Thyroid gland (tissue), 4 donors: ENCODE data around the gene PJA1. TPM values are rescaled to one million over a fixed set of nuclear protein-coding genes. Genes with fewer than 3 reads are reported as not detected.

Source experiments
- DNase-seq, 2 donors: peaks; one replicate each; pipeline ENCODE4 v3.0.0-alpha.2; 2019
- H3K27ac ChIP-seq, 3 donors: fragments of 200-600 bp; sonication (generic); 1 replicate in 2 of 3; 2 replicates in 1 of 3; pipeline ENCODE4 v1.5.1; 2016 to 2019; ENCODE audit warnings: mild to moderate bottlenecking in 1 of 3, moderate library complexity in 1 of 3
- H3K27me3 ChIP-seq: fragments of 200-600 bp; sonication (generic); one replicate; pipeline ENCODE4 v1.5.1; 2019
- H3K36me3 ChIP-seq, 2 donors: fragments of 200-600 bp; sonication (generic); one replicate each; pipeline ENCODE4 v1.5.1; 2016 to 2019
- H3K4me1 ChIP-seq, 2 donors: fragments of 200-600 bp; sonication (generic); one replicate each; pipeline ENCODE4 v1.5.1; 2017 to 2019
- H3K4me3 ChIP-seq, 3 donors: fragments of 200-600 bp; sonication (generic); replicated peaks in 1 of 3; 1 replicate in 2 of 3; 2 replicates in 1 of 3; pipeline ENCODE4 v1.5.1; 2016; ENCODE audit warnings: mild to moderate bottlenecking in 1 of 3
- H3K9me3 ChIP-seq: fragments of 200-600 bp; sonication (generic); one replicate; pipeline ENCODE4 v1.5.1; 2017
- POLR2A ChIP-seq, 2 donors: fragments of 450-650 bp; IDR thresholded peaks; one replicate each; pipeline ENCODE4 v1.6.1; 2017; ENCODE audit warnings: antibody characterized with exemption in 2 of 2, mild to moderate bottlenecking in 2 of 2, moderate library complexity in 1 of 2
- WGBS, 2 donors: methylation state at CpG; one replicate each; pipeline ENCODE4 v1.1.5; 2017; 5-methylcytosine and 5-hydroxymethylcytosine counted together
- intact Hi-C: fragments of 100-400 bp; cut with DNase I; formaldehyde crosslinking; loops from one replicate; pipeline ENCODE4 v1.15.1; 2023
- total RNA-seq, 4 donors: library from RNA; depleted of rRNA; stranded (reverse); fragments of >200 nt; gene quantifications; one replicate each; pipeline ENCODE4 v1.2.3, GENCODE V29; 2016
- TF ChIP-seq, protein P1 (sequence below), 6 experiments: fragments of 200-600 bp in 3 of 6; fragments of 450-650 bp in 3 of 6; sonication (generic) in 3 of 6; IDR thresholded peaks; one replicate each; pipeline ENCODE4 v1.5.1; 2016 to 2019; ENCODE audit warnings: antibody characterized with exemption in 6 of 6, mild to moderate bottlenecking in 2 of 6, inconsistent platforms in 1 of 6, moderate library complexity in 1 of 6

PJA1 gene
- total RNA-seq, 4 donors from 2014 or later: 29.7 to 60.0 (median 50.1) TPM

DNA sequence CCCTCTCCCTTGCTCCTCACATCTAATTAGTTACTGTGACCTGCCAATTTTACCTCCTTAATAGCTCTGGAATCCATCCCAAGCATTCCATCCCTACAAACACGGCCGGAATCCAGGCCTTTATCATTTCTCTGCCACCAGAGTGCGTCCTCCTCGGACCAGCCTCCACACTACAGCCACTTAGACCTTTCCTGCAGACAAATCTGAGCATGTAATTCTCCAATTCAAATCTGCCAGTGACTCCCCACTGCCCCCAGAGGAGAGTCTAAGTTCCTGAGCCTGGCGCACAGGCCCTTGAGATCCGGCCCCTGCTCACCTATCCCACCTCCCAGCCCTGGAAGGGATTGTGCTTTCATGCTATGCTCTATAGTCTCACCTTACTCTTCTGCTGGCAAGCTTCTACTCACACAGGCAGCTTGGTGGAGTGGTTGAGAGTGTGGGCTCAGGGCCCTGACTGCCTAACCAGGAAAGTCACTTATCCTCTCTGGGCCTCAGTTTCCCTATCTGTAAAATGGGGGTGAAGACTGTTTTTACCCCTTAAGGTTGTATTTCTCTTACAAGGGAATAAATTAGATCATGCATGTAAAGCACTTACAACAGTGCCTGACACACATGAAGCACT lies 31.2 kb downstream of the PJA1 start:
- Histone ChIP-seq H3K27ac (no peak overlapping the region), H3K4me1 (peaks cover 0 to 25% of the 10 kb centered on the region in 2 donors), H3K27me3 (no peaks in the 10 kb centered on the region), H3K9me3 (no peaks in the 10 kb centered on the region), H3K4me3 (no peak overlapping the region), H3K36me3 (no peaks in the 10 kb centered on the region)
- DNase-seq: peak; percentile 65 to 67
- TF ChIP-seq, protein P1, sequence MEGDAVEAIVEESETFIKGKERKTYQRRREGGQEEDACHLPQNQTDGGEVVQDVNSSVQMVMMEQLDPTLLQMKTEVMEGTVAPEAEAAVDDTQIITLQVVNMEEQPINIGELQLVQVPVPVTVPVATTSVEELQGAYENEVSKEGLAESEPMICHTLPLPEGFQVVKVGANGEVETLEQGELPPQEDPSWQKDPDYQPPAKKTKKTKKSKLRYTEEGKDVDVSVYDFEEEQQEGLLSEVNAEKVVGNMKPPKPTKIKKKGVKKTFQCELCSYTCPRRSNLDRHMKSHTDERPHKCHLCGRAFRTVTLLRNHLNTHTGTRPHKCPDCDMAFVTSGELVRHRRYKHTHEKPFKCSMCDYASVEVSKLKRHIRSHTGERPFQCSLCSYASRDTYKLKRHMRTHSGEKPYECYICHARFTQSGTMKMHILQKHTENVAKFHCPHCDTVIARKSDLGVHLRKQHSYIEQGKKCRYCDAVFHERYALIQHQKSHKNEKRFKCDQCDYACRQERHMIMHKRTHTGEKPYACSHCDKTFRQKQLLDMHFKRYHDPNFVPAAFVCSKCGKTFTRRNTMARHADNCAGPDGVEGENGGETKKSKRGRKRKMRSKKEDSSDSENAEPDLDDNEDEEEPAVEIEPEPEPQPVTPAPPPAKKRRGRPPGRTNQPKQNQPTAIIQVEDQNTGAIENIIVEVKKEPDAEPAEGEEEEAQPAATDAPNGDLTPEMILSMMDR (IDR thresholded peaks at IDR 0.05): peak in 5 of 6 experiments; percentile 22 to 70 (median 49)
- TF ChIP-seq POLR2A (IDR thresholded peaks at IDR 0.05): no peak
- intact Hi-C loops: loop anchor here (10.0 kb wide), 1 partner anchor 309 kb away; the partner anchor contains the start of gene EFNB1
- WGBS, 2 donors: 20 to 25% methylated on average over 3 to 4 of the region's 6 CpGs

DNA sequence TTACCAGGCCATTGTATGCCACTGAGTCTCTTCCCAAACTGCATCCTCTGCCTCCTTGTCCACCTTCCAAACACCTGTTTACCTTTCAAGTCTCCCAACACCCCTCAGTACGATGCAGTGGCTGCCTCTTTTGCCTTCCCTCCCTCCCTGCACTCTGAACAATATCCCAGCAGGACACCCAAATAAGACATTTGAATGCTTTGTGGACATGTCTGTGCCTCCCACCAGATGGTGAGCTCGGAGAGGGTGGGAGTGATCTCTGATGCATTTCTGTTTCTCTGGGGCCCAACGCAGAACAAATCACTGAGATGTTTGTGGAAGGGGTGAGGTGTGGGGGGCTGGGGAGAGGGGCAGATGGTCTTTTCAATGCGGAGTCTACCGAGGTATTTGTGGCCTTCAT lies 33.4 kb downstream of the PJA1 start:
- no peaks in the 10 kb centered on the region for H3K36me3 ChIP-seq
- no peak for DNase-seq
- H3K4me3 ChIP-seq: no peak overlapping the region
- WGBS, 2 donors: 94 to 98% methylated on average over 5 of the region's 5 CpGs
- peaks cover 0 to 21% of the 10 kb centered on the region in 2 donors for H3K4me1 ChIP-seq
- no peak for TF ChIP-seq POLR2A (IDR thresholded peaks at IDR 0.05)
- TF ChIP-seq, protein P1 (IDR thresholded peaks at IDR 0.05): no peak
- no peaks in the 10 kb centered on the region for H3K27me3 ChIP-seq
- no peaks in the 10 kb centered on the region for H3K9me3 ChIP-seq
- intact Hi-C loops: loop anchor here (10.0 kb wide), 1 partner anchor 307 kb away; the partner anchor contains the start of gene EFNB1
- no peak overlapping the region for H3K27ac ChIP-seq

DNA sequence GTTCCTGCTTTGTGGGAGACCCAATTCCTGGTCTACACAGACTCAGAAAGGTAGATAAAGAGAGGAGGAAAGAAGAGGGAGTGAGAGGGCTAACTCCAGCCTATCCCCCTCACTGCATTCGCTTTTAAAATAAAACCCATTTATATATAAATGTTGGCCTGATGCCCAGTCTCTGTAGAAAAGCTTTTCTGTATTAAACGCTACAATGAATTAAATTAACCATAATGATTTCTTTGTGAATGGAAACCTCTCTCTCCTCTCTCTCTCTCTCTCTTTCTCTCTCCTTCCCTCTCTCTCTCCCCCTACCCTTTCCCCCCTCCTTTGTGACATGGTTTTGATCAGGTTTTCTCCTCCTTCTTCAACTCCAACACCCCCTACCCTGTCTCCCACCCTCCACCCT lies 34.8 kb downstream of the PJA1 start:
- no peak overlapping the region for H3K4me3 ChIP-seq
- no peak for DNase-seq
- WGBS, 2 donors: 66 to 83% methylated on average over 2 of the region's 2 CpGs
- TF ChIP-seq, protein P1 (IDR thresholded peaks at IDR 0.05): no peak
- TF ChIP-seq POLR2A (IDR thresholded peaks at IDR 0.05): no peak
- H3K36me3 ChIP-seq: no peaks in the 10 kb centered on the region
- no peaks in the 10 kb centered on the region for H3K27me3 ChIP-seq
- intact Hi-C loops: loop anchor here (10.0 kb wide), 1 partner anchor 306 kb away; the partner anchor contains the start of gene EFNB1
- H3K27ac ChIP-seq: no peak overlapping the region
- H3K9me3 ChIP-seq: no peaks in the 10 kb centered on the region
- H3K4me1 ChIP-seq: peaks cover 0 to 14% of the 10 kb centered on the region in 2 donors

DNA sequence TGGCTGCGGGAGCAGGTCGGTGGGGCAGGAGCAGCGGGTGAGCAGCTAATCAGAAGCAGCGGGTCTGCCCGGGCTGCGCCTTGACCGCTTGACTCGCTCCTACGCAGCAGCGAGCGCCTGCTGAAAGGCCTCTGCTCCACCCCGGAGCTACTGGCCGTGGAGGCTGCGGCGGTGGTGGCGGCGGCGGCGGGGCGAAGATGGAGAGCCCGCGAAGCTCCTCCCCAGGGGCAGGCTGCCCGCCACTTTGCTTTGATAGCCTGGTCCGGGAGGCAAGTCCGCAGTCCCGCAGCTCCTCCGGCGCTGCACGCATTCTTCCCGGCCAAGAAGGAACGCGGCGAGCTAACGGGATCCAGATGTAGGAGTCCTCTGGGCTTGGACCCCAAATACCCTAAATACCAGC lies 36.7 kb downstream of the PJA1 start:
- TF ChIP-seq, protein P1 (IDR thresholded peaks at IDR 0.05): no peak
- no peak for TF ChIP-seq POLR2A (IDR thresholded peaks at IDR 0.05)
- no peak overlapping the region for H3K27ac ChIP-seq
- no peaks in the 10 kb centered on the region for H3K36me3 ChIP-seq
- no peaks in the 10 kb centered on the region for H3K9me3 ChIP-seq
- peaks cover 0 to 13% of the 10 kb centered on the region in 2 donors for H3K4me1 ChIP-seq
- H3K4me3 ChIP-seq: no peak overlapping the region
- peak; percentile 53 to 58 for DNase-seq
- WGBS, 2 donors: no CpG with 5 or more reads among the region's 34 CpGs
- H3K27me3 ChIP-seq: no peaks in the 10 kb centered on the region
- intact Hi-C loops: no loop called here

DNA sequence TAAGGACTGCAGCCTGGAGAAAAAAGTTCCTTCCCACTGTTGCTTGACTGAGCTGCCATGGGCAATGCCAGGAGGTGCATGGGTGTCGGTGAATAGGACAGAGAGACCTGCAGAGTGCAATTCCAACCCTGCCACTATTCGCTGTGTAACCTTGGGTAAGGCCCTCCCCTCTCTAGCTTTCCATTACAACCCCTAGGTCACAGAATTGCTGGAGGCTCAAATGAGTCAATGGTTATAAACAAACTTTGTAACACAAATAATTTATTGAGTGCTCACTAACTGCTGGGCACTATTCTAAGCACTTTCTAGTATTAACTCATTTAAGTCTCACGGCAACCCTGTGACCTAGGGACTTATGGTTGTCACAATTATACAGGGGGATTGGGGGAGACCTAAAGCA lies 37.8 kb downstream of the PJA1 start:
- no peaks in the 10 kb centered on the region for H3K36me3 ChIP-seq
- DNase-seq: no peak
- intact Hi-C loops: no loop called here
- no peaks in the 10 kb centered on the region for H3K9me3 ChIP-seq
- H3K27me3 ChIP-seq: no peaks in the 10 kb centered on the region
- 100% methylated on average over 1 to 3 of the region's 3 CpGs for WGBS, 2 donors
- H3K27ac ChIP-seq: no peak overlapping the region
- H3K4me3 ChIP-seq: no peak overlapping the region
- H3K4me1 ChIP-seq: peaks cover 0 to 11% of the 10 kb centered on the region in 2 donors
- TF ChIP-seq, protein P1 (IDR thresholded peaks at IDR 0.05): no peak
- TF ChIP-seq POLR2A (IDR thresholded peaks at IDR 0.05): no peak
